Retinal pigment epithelial cell (primary cell): ENCODE results near the gene NUAK1.

Experiments used
- DNase-seq: peaks from one replicate; pipeline ENCODE4 v3.0.0-alpha.2; 2010; ENCODE audit warnings: low read depth
- H3K4me3 ChIP-seq: 2 replicates; pipeline ENCODE4 v1.5.1; 2011; ENCODE audit warnings: mild to moderate bottlenecking, low read length, control low read depth, moderate library complexity
- TF ChIP-seq, protein P1 (sequence below): conservative IDR thresholded peaks from 2 replicates; pipeline ENCODE4 v1.5.1; 2011; ENCODE audit warnings: low read depth, low read length, control low read depth, inconsistent platforms

NUAK1 gene

DNA sequence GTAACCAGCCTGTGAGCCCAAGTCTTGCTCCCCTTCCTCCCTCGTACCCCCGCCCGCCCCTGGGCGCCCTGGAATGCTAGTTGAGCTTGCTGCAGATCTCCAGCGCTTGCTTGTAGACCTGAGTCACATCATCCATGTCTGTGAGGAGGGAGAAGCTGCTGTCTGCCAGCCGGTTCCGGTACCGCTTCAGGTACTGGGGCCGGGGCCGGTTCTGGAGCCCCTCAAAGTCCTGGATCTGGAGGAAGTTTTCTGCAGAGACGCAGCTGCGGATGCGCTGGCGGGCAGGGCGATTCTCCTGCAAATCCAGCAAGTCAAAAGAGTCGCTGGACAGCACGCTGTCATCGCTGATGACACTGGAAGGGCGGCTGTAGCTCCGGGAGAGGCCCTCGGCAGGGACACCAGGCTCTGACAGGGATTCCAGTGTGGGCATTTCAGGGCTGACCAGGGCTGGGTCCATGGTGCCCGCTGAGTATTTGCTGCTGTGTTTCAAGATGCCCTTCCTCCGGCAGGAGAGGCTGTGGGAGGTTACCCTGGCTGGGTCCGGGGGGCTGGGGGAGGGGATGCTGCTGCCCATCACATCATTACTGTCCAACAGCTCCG, 71.9 kb downstream of the NUAK1 start:
- no peak overlapping the region for H3K4me3 ChIP-seq
- DNase-seq, result no peak
- TF ChIP-seq, protein P1, sequence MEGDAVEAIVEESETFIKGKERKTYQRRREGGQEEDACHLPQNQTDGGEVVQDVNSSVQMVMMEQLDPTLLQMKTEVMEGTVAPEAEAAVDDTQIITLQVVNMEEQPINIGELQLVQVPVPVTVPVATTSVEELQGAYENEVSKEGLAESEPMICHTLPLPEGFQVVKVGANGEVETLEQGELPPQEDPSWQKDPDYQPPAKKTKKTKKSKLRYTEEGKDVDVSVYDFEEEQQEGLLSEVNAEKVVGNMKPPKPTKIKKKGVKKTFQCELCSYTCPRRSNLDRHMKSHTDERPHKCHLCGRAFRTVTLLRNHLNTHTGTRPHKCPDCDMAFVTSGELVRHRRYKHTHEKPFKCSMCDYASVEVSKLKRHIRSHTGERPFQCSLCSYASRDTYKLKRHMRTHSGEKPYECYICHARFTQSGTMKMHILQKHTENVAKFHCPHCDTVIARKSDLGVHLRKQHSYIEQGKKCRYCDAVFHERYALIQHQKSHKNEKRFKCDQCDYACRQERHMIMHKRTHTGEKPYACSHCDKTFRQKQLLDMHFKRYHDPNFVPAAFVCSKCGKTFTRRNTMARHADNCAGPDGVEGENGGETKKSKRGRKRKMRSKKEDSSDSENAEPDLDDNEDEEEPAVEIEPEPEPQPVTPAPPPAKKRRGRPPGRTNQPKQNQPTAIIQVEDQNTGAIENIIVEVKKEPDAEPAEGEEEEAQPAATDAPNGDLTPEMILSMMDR, result no peak

DNA sequence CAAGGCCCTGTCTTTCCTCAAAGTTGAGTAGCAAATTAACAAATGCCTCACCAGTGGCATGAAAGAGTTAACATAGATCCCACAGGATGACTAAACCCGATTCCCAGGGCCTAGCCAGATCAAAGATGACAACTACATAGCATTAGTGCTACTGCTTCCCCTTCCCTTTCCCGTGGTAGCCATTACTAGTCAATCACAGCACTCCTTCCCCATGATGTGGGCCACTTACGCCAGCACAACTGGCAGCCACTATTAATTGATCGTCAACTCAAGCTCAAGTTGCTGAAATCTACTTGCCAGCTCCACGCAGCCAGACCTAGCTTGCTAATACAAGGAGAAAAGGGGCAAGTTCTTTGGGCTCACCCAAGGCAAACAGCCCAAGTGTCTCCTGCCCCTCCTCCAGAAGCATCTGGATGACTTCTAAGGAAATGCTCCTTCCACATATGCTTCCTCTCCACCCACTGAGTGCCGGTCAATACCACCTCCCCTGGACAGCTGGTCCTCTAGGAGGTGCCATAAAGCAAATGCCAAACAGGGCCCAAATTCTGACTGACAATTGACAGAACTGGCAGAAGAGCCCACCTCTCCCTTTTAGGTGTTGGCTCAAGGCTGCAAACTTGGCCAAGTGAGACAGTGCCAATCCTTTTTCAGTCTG, 72.6 kb downstream of the NUAK1 start:
- TF ChIP-seq, protein P1, result no peak
- no peak for DNase-seq

DNA sequence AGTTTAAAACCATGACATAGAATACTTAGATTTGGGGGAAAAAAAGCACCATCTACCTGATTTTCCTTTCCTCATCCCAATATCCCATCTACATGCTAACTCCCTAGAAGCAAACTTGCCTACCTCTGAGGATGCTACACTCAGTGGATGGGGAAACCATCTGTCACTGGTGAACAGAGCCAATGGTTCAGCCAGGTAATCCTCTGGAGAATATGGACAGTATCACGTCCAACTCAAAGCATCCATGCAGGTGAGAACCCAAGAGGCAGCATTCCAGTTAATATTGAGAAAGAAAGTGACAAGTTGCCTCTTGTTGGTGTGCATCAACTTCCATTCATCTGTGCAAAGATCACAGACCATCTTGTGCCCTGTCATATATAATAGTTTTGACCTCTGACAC, 73.2 kb downstream of the NUAK1 start:
- TF ChIP-seq, protein P1, result no peak
- no peak for DNase-seq
- H3K4me3 ChIP-seq, result no peak overlapping the region

More for the DNA sequence above, 72.6 kb downstream of the NUAK1 start:
- H3K4me3 ChIP-seq, result no peak overlapping the region

DNA sequence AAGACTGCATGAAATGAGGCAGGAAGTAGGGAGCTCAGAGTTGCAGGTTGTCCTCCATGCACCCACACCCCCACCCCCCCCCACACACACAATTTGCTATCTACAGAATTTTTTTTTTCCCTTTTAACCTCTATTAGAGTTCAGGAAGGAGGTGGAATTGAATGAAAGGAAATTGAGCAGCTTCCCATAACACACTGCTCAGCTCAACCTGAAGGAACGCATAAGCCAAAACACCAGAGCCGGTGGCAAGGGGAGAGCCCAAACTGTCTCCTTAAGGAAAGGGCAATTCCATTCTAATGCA, 74.1 kb downstream of the NUAK1 start:
- TF ChIP-seq, protein P1, result no peak
- no peak overlapping the region for H3K4me3 ChIP-seq
- no peak for DNase-seq

DNA sequence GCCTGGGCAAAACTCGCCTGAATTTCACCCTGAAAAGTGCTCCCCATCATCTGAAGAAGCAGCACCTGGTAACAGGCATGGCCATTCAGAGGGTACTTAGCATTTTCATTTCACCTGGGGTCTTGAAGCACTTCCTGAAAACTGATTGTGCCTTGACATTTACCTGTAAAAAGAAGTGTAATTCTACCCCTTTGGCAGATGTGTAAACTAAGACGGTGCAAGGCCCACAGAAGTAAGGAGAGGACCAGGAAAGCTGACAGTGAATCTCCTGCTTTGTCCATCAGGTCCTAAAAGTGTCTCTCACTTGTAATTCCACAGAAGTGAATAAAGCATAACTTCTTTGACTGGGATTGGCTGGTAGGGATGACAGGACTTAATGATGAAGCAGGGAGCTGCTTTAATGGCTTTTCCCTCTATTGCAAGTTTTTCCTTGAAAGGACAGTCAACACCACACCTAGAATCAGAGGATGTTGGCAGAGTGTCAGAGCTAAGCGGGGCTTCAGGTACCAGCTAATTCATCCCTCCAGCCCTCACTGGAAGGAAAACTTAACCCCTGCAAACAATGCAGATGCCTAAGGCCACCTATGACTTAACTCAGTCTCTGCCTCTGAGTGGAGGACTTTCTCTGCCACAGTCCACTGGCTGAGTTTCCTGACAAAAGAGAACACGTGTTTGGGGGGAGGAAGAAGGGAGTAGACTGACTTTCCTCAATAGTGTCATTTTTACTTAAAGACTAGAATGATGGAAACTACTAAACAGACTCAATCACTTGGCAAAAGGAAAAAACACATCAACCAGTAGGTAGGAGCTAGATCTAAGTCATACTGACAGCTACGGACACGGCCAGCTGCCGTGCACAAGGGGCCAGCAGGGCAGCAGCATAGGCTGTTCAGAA, 74.7 kb downstream of the NUAK1 start:
- no peak overlapping the region for H3K4me3 ChIP-seq
- DNase-seq, result no peak
- TF ChIP-seq, protein P1, result no peak

DNA sequence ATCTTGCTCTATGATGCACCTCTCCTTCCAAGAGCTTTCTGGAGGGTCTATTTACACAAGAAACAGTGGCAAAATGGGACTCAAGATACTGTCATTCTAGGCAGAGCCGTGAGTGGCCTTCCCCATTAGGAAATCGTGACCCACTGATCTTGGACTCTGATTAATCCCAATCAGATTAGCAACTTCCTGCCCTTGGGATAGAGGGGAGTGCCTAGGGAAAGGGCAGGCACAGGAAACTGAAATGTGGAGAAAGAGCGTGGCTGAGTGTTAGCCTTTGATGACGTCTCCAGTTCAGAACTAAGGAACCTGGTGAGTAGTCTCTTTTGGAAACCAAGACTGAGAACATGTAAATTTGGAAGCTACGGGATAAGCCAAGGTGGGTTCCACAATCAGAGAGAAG, 76.1 kb downstream of the NUAK1 start:
- no peak for DNase-seq
- H3K4me3 ChIP-seq, result no peak overlapping the region
- TF ChIP-seq, protein P1, result no peak
